Activated CD4-positive, alpha-beta T cell treated with anti-CD3 and anti-CD28 coated beads, Interleukin-2, amount 50 U/mL, for 1 hour (primary cell): Measurements from ENCODE around the gene KCTD1.
"Not testable (repeated sequence)": the region's sequence is repeated elsewhere in the genome, so short reads cannot be mapped to it uniquely, and the experiment has no call there.

Experiments used
- DNase-seq: peaks from one replicate; pipeline ENCODE4 v3.0.0-alpha.2; 2020

KCTD1 gene

DNA sequence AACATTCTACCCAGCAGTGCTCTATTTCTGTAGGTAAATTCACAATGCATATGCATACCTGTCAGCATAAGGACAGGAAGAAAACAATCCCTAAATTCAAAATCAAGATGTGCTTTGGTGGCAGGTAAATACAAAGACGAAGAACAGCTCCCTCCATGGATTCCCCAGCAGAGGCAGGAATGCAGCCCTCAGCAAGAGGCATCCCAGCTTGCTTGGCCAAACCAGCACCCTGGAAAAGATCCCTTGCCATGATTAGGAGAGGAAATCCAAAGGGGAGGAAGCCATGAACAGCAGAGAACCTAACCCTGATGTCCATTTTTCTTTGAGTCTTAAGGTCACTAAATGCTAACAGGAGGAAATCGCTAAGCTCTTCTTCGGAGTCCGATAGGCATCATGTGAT lies 91.2 kb downstream of the KCTD1 start:
- no peak for DNase-seq

DNA sequence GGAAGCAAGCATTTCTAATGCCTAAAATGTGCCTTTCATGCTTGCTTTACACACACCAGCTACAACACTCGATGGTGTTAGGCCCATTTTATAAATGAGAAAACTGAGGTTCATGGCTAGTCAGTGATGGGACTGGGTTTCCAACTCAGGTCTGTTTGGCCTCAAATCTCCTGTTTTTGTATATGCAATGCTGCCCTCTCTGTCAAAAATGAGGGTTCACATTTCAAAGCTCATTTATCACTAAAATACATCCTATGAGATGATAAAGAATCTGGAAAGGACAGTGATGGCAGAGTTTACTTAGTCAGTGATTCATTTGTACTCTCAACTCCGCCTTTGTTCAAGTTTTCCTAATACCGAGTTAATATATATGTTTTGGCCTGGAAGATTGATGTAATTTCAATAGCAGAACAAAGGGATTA lies 92.3 kb downstream of the KCTD1 start:
- no peak for DNase-seq

DNA sequence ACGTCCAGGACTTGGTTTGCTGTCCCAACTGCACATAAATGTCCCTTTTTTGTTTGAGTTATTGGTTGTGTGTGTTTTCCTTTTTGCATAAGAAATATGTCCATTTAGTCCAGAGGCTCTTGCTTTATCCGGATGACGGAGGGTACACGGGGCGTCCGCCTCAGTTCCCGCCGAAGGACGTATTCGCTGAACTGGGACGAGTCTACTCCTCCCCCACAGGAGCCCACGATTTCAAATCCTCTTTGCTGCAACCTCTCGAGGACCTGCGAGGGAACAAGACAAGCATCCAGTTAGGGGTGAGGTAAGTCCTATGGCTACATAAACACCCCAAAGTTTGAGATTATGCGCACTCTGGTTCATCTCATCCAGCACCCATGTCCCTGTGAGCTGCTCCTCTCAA lies 92.7 kb downstream of the KCTD1 start:
- DNase-seq = no peak

DNA sequence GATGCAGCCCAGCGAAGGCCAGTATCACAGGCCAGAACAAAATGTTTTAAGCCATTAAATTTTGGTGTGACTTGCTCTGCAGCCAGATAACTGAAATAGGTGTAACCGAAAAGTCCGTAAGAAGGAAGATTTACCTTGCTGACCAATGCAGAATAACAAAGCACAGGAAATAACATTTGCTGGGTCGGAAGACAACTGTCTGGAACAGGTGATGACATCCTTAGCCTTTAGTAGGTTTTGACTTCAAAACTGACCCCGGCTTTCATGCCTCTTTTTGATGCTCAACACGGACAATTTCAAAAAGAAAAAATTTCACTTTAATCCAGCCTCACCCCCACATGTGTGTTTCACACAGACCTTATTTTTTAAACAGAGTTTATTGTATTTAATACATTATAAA lies 93.7 kb downstream of the KCTD1 start:
- DNase-seq = no peak

DNA sequence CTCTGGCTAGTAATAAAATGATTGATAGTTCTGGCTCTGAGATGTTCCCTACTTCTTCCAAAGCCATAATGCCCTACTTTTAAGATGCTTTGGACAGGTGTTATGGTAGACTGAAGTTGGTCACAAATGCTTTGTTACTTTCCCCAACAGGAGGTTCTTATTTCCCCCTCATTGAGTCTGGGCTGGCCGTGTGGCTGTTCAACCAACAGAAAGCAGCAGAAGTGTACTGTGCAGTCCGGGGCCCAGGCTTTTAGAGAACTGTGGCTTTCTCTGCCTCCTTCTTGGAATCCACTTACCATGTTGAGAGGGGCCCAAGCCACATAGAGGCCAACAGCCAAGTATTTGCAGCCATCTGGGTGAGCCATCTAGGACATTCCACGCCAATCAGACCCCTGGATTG lies 94.2 kb downstream of the KCTD1 start:
- DNase-seq = no peak

DNA sequence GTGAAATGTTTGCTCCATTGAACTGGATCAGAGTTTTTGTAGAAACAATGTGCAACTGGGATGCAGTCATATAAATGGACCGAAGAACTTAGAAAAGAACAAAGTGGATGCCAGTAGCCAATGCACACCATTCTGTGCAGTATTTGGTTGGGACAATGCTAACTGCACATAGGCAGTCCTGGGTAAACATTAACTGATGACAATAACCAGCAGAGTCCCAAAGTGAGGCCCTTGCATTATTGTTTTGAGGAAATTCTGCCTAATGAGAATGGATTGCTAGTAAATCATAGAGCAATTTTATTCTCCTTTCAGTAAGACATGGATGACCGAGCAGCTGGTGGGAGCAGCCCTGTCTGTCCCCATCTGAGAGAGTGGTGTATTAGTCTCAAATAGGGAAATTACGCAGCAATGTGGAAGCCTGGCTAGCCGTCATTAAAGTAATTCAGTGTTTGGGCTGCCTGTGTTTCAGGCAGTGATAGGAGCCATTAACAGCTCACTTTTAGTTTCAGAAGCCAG lies 94.9 kb downstream of the KCTD1 start:
- DNase-seq = no peak

DNA sequence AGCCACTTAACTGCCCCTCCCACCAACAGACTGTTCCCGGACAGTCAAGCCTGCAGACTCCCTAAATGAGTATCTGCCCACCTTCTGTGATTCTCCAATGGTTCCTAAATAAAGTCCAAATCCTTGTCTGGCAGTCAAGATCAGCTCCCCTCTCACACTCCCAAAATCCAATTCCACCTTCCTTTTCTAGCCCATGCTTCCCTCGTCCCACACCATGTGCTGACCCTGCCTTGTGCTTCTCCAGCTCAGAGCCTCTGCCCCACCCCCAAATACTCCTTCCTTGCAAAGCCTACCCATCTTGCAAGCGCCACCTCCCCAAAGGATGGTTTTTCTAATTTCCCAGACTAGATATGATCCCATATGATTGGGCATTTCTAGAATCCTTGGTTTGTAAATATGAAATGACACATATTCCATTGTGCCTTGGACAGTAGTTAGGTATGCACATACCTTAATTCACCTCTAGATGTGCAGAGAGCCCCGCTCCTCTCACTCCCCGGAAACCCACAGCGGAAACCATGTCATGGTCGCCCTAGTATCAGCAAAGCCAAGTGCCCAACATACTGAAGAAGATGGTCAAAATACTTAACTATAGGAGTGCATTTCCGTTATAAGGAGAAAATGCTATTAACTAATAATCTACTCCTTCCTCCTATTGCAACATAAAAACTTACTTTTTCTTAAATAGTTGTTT lies 97.2 kb downstream of the KCTD1 start:
- no peak for DNase-seq

DNA sequence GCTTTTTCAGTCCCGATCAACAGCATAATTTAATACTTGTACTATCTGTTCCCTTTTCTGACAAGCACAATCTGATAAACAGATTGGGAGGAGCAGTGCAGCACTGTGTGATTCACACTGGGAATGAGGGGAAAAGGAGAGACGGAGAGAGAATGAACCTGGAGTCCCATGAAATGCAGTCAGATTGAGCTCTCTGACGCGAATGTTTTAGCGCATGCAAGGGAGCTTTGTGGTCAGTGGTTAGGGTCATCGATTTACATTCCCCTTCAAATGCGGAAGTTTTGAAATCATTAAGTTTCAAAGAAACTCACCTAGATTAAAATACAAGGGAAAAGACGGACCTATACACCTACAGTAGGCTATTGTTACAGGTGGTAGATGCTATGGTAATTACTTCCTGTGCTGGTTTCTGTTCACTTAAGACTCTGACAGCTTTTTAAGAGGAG lies 99.6 kb downstream of the KCTD1 start:
- DNase-seq = no peak

DNA sequence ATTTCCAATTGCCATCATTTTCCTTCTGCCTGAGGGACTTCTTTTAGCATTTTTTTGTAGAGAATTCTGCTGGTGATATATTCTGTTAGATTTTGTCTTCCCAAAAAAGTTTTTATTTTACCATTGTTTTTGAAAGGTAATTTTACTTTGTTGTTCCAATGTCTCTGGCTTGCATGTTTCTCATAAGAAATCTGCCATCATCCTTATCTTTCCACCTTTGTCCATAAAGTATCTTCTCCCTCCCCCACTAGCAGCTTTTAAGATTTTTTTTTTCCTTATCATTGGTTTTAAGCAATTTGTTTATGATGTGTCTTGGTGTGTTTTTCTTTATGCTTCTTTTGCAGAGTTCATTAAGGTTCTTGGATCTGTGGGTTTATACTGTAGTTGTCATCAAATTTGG lies 104.5 kb downstream of the KCTD1 start:
- DNase-seq = no peak

DNA sequence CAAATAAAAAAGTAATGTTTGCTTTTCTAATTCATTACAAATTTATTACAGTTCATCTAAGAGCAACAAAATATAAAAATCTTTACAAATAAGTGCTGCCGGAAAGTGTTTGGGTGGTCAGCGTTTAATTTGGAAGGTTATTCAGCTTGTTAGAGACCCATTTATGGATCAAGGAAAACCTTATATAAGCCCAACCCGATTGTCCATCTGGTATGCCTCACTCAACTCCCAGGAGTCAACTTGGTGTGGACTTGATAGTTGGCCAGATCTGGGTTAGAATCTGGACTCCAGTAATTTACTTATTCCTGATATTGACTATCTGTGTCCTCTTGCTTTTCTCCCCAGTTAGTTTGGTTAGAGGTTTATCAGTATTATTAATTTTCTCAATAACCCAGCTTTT lies 106.2 kb downstream of the KCTD1 start:
- DNase-seq = no peak

DNA sequence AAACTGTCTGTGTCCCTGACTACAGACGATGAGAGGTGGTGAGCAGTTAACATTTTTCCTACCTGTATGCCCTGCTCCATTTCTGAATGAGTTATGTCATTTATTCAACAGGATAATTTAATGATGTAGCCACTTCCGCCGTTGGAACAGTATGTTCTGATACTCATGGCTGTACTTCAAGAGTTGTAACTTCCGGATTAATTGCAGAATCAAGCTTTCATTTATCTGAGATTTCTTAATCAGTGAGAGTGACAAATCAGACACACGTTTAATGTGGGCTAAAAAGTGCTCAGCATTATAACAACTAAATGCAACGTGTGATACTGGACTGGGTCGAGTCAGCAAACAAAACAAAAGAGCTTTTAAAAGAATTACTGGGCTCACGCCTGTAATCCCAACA lies 107.7 kb downstream of the KCTD1 start:
- no peak for DNase-seq

DNA sequence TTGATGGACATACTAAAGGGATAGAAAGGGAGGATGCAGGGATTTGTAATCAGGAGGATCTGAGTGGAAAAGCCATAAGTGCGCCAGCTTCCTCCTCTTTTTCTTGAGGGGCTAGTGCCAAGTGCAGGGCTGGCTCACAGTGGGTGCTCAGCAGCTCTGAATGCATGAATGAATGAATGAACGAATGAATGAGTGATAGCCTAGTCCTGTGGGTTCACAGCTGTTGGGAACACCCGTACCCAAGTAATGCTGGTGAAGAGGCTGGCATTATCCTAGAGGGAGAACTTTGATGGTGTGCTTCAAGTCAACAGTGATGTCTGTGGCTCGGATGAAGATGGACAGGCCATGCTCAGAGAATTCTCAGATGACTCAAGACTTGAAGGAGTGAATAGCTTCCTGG lies 108.8 kb downstream of the KCTD1 start:
- no peak for DNase-seq

DNA sequence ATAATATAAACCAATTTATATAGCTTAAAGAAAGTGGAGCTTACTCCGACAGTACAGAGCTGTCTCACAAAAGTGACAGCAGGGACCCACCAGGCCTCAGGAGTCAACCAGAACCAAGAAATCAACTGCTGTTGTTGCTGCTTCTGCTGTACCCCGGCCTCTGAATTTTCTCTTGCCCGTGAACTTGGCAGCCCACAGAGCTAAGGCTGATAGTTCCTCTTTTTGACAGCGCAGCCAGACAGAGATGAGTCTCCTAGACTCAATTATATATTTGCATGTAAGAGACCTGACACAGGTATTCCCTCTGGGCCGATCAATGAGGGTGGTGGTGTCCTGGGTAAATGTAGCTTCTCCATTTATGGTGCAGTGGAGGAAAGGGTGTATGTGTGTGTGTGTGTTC lies 109.4 kb downstream of the KCTD1 start:
- no peak for DNase-seq

DNA sequence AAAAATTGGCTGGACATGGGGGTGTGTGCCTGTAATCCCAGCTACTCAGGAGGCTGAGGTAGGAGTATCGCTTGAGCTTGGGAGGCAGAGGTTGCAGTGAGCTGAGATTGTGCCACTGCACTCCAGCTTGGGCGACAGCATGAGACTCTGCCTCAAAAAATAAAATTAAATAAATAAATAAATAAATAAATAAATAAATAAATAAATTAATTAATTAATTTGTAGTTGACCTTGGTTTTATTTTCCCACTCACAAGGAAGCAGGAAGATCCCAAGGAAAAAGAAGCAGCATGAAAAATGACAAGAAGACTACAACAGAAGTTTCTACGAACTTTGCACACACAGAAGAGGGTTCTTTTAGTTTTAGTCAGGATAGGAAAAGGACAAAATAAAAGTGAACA lies 110.7 kb downstream of the KCTD1 start:
- DNase-seq = not testable (repeated sequence)

DNA sequence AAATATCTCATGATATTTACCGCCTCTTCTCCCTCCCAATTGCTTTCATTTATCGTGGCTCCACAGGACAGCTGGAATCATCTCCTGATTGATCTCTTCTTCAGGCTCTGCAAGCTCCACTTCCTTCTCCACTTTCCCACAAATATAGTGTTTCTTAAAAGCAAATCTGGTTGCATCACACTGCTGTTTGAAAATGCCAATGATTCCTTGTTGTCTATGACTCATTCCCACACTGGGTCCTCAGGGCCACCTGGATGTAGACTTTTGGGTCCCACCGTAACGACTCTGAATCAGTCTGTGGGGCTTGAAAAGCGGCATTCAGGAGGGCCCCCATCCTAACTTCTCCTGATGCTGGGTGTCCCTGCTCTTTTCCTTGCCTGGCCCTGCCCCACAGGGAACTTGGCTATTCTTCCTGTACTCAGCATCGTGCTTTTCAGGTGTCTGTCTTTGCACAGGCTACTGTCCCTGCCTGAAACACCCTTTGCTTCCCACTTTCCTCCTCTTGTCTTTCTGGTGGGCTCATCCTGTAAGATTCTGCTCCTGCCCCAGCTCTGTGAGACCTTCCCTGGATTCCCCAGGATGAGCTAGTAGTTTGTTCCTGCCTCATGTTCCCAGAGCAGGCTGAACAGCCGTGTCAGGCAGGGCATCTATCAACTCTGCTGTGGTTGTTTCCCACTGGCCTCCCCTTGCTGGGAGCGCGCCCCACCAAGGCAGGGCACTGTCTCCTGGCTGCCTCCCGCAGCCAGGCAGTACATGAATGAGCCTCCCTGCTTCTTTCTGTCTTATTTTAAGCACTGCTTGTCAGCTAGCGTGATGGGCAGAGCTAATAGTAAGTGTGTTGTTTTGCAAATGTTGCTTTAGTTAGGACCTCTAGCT lies 111.9 kb downstream of the KCTD1 start:
- DNase-seq = no peak

DNA sequence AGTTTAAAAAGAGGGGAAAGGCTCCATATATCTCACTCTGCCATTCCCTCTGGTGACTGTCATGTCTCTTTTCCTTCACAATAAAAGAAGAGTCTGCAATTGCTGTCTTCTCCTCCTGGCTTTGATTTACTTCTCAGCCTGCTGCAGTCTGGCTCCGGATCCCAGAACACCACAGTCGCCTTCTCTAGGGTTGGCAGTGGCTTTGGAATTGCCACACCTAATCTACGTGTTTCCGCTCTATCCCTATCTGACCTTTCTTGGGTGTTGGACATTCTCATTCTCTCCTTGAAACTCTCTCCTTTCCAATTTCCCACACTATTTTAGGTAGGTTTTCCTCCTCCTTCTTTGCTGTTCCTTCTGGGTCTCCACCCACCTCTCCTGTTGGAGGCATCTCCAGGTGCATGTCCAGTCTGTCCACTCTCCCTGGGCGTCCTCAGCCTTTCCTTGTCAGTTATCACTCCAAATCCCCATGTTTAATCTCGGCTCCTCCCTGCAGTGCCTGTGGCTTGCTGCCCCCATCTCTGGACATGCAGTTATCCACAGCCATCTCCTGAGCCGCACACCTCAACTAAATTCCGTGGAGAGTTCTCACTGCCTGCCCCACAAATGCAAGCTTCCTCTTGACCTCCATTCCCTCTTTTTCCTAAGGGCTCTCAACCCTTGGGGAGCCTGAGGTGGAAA lies 112.8 kb downstream of the KCTD1 start:
- DNase-seq = no peak

DNA sequence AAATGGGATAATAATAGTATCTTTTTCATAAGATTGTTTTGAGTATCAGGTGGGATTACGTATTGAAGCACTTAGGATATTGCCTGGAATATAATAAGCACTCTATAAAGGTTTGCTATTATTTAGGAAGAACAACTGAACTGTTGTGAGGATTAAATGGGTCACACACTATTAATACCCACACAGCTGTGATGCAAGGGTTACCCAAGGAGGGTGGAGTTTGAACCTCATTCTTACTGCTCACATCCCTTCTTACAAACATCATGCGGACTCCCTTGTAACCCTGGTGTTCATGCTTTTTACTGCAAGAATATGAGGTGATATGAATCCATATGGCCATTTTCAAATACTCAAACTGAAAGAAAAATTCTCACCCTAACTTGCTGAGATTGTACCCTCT lies 113.5 kb downstream of the KCTD1 start:
- no peak for DNase-seq

DNA sequence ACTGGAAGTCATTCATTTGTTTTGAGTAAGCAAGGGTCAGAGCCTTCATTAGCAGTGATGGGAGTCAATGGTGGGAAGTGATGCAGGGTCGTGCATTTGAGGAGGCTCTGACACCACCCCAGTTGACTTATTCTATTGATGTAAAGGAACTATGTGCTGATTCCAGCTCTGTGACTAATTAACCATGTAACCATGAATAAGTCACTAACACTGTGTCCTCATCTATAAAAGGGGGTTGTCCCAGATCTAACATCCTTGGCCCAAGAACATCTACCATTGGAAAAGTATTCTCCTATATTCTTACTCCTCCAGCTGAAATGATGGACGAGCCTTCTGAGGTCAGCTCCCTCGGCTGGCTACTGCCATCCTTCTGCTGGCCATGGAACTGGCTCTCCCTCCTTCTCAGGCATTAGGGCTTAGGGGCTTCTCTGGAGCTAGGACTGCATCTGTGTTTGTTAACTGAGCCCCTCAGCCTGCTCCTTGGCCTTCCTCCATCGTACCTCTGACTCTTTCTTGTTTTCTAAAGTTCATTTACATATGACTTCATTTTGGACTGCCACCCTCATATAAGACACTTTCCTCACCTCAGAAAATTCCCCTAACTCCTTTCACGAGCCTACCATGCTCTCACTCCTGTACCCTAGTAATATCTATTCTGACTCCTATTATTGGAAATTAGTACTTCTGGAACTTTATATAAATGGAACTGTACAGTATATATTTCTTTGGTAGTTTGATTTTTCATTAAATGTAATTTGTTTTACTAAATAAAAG lies 115.5 kb downstream of the KCTD1 start:
- no peak for DNase-seq

DNA sequence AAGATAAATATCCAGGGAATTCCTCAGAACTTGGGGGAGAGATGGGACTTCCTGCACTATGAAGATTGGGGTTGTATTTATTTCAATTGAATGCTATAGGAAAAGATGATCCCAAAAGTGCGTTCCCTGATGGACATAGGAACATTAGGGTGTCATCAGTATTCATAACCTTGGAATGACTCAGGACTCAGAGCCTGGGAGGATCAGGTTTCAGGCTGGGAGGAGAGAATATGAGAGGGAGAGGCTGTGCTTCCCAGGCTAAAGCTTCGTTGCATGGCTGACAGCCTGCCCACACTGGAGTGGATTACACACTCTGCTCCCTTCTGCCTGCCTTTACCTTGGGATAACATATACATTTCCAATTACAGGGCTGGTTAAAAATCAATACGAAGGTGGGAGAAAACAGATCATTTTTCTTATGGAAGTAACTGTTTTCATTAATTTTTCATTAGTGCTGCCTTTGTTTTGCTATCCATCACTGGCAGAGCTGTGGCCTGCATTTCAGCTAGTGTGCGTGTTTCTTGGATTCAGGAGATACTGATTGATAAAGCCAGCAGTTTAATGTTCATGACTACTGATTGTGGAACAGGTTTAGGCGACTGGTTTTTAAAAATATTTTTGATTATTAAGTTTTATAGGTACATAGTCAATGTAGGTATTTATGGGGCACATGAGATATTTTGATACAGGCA lies 118.7 kb downstream of the KCTD1 start:
- DNase-seq = no peak

DNA sequence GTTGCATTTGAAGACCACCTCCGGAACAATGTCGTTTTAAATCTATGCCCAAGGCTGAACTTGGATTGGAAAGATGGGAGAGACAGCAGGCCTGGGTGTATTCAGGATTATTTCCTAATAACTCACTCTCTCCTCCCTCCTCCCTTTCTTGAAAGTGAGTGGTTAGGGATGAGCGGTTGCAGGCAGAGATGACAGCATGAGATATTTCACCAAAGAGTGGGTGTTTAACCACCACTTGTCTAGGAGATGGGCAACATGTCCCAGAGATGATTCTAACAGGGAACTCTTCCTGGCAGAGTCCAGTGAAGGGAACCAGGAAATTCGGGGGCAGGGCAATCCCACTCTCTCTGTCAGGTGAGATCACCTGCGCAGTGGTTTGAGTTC lies 123.2 kb downstream of the KCTD1 start:
- no peak for DNase-seq

DNA sequence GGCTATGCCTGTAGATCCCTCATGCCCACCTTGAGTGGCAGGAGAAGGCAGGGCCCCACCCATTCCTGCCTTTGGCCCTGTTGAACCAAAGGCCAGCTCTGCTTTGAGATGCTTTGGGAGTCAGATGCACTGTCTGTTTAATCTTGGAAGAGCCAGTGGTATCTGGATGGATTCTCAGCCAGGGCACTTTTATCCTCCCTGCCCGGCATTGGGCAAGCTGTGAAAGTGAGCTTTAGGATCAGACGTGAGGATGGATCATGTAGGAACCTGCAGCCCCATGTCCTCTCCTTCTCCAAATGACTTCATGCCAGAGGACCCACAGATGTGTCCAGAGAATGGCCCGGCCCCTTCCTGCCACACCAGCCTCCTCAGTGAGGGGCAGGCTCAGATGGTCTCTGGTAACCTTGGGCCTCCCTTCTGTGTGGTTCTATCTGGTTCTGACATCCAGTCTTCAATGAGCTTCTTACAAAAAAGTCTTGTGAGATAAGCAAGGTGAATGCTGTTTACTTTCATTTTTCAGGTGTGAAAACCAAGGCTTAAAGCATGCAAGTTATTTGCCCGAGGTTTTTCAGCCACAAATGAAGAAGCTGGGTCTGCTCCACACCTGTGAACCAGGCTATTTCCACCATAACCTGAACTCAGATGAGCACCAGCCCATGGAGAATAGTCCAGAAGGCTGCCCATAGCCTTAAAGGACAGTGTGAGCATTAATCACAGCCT lies 123.8 kb downstream of the KCTD1 start:
- no peak for DNase-seq
